COLO829 (cell line): ENCODE measurements around the gene TXNDC15.
"Not testable (repeated sequence)": the region's sequence is repeated elsewhere in the genome, so short reads cannot be mapped to it uniquely, and the experiment has no call there.

Experiments
- DNase-seq: peaks from one replicate; pipeline ENCODE4 v3.0.0; 2012; ENCODE audit warnings: low spot score

Gene TXNDC15

GRCh38 chr5:134873987-134874830 lies at the start of gene TXNDC15:
TXNDC15 (plus strand) TSS chr5:134874371; CDS start chr5:134874428, 57 bp downstream.
- peak; percentile 51 for DNase-seq

- DNase-seq: no peak
These were observed 49.5 kb upstream of the TXNDC15 start for GRCh38 chr5:134824681-134825080.

GRCh38 chr5:134825212-134825611 lies 49.0 kb upstream of the TXNDC15 start:
- no peak for DNase-seq

DNA sequence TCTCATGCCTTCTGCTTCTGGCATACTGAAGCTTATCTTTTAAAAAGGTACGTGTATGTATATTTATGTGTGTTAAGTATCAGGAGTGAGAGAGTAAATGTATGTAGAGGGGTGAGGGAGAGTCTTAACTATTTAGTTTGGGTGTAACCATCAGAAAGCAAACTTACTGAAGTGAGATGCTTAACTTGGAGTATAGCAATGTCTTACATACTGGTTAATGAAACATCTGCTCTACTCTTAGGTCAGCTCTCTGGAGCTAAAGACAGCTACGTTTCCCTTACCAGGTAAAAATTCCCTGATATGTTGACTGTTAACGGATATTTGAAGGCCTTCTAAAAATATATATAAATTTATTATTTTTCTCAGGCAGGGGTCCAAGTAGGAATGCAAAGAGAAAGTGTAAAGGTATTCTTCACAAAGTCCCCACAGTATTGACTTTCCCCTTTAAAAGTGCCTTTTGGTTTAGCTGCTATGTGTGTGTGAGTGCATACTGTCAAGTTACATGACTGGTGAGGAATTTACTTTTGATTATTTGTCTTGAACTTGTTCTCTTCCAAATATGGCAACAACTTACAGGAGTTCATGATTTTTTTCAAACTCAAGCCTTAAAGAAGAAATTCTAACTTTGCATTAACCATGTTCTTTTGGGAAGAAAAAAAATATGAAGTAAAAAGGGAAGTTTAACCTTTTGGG lies 40.7 kb upstream of the TXNDC15 start:
- DNase-seq: no peak

DNA sequence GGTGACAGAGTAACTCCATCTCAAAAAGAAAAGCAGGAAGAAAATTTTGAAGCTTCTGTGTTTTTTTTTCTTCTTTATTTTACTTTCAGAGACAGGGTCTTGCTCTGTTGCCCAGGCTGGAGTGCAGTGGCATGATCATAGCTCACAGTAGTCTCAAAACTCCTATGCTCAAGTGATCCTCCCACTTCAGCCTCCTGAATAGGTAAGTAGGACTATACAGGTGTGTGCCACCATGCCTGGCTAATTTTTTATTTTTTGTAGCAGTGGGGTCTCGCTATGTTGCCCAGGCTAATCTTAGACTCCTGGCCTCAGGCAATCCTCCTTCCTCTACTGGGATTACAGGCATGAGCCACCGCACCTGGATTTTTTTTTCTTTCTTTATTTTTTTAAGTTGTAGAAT lies 38.5 kb upstream of the TXNDC15 start:
- no peak for DNase-seq

- DNase-seq: no peak
These were observed 36.5 kb upstream of the TXNDC15 start for GRCh38 chr5:134837530-134838181.

DNA sequence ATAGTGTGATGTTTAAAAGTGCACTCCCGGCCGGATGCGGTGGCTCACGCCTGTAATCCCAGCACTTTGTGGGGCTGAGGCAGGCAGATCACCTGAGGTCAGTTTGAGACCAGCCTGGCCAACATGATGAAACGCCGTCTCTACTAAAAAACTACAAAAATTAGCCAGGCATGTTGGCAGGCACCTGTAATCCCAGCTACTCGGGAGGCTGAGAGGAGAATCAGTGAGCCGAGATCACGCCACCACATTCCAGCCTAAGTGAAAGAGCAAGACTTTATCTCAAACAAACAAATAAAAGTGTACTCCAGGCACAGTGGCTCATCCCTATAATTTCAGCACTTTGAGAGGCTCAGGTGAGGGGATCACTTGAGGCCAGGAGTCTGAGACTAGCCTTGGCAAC lies 35.8 kb upstream of the TXNDC15 start:
- not testable (repeated sequence) for DNase-seq

DNA sequence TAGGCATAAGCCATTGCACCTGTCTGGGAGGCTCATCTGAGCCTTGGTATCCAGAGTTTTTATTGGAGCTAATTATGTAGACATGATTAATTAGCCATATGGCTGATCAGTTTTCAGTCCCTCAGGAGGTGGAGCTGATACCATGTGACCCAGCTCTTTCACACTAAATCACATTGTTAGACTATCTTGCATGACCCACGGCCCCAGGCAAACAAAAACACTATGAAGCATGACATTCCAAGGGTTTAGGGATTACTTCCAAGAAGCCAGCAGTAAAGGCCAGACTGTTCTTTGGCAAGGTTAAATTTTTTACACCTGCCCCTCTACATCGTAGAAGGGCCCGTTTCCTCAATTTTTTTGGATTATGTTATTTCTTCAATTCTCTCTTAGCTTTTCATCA lies 33.4 kb upstream of the TXNDC15 start:
- no peak for DNase-seq

- DNase-seq: no peak
These were observed 29.9 kb upstream of the TXNDC15 start for GRCh38 chr5:134844252-134844651.

GRCh38 chr5:134845335-134845851 lies 28.8 kb upstream of the TXNDC15 start:
- DNase-seq: no peak

DNA sequence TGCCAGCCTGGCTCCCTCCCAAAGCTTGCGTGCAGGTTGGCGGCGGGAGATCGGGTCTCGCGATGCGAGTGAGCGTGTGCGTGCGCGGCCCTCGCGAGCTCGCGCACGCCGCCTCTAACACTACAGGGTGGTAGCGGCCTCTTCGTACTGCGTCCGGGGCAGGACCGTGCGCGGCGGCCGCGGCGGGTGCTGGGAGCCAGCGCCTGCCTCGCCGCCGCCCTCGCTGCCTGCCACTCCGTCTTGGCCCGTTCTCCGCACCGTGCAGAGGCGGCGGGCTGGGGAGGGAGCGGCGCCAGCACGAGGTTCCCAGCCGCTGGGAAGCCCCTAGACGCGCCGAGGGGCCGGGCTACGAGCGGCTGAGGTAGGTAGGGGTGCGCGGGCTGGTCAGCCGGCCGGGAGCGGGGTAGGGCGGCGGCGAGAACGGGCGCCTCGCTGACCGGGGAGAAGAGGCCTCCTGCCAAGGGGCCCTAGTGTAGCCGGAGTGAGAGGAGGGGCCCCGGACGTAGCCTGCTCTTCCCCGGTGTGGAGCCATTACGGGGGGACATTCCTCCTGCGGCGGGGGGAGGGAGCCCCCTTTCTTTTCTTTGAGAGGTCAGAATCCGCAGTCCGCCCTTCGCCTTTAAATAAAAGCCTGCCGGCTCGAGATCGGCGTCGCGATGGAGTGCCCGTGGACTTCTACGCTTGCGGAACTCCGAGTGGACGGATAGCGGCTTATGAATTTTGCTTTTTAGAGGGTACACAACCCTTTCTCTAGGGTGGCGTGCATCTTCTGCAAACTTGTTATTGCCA lies 28.1 kb upstream of the TXNDC15 start, which contains the start of gene C5orf24:
TSS of gene C5orf24 (plus strand) at position 117 of the 789 bp plus-strand sequence. CDS start 8,933 bp downstream, outside the sequence.
- DNase-seq: peak; percentile 78

GRCh38 chr5:134846641-134846960 lies 27.6 kb upstream of the TXNDC15 start:
- DNase-seq: no peak

DNA sequence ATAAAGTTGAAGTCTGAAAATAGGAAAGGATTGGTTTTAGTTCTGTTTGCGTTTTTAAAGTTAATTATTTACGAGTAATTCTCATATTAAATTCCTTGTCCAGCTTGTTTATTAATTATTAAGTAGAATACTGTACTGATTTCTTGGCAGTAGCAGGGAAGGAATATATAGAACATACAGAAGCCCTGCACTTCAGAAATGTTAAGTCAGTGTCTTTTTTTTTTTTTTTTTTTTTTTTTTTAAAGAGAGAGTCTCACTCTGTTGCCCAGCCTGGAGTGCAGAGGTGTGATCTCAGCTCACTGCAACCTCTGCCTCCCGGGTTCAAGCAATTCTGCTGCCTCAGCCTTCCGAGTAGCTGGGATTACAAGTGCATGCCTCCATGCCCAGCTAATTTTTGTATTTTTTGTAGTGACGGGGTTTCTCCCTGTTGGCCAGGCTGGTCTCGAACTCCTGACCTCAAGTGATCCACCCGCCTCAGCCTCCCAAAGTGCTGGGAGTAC lies 24.7 kb upstream of the TXNDC15 start:
- not testable (repeated sequence) for DNase-seq

DNA sequence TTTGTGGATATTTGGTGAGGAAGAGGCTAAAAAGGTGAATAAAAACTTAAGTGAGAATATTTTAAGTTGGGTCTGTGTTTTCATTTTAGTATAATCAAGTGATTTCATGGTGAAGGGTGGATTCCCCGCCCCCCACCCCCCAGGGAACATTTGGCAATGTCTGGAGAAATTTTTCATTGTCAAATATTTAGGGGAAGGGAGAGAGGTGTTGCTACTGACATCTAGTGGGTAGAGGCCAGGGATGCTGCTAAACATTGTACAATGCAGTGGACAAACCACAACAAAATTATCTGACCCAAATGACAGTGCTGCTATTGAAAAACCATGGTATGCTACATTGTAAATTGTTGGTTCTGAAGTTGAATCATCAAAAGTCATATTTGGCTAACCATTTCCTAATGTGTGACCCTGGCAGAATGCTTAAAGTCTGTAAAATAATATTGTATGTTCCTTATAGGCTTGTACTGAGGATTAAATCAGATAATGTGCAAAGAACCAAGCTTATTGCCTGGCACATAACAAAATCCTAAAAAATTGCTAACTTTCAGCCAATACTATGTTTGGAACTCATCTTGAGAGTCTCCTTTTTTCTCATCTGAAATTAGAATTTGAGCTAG lies 22.8 kb upstream of the TXNDC15 start:
- no peak for DNase-seq

GRCh38 chr5:134856465-134856864 lies 17.7 kb upstream of the TXNDC15 start:
- DNase-seq: not testable (repeated sequence)

- no peak for DNase-seq
These were observed 16.8 kb upstream of the TXNDC15 start for GRCh38 chr5:134857401-134857800.

GRCh38 chr5:134864707-134865106 lies 9.5 kb upstream of the TXNDC15 start:
- no peak for DNase-seq

DNA sequence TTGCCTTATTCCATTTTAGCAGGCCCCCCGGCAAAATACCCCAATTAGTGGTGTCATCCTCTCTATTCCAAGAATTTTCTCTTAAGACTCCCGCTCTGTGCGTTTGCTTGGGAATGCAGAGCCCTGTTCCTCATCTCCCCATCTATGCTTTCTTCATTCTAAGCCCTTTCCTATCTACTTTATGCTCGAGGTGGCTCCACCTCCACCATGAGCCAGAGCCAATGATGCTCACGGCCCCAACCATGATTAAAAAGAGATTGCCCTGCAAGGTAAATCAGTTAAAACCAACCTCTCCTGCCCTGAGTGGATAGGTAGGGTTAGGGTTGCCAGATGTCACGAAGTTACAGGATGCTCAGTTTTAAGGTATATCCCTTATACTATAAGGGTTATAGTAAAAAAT lies 677 bp upstream of the TXNDC15 start:
- DNase-seq: no peak

GRCh38 chr5:134874831-134875655 lies 872 bp downstream of the TXNDC15 start:
- DNase-seq: peak; percentile 95

DNA sequence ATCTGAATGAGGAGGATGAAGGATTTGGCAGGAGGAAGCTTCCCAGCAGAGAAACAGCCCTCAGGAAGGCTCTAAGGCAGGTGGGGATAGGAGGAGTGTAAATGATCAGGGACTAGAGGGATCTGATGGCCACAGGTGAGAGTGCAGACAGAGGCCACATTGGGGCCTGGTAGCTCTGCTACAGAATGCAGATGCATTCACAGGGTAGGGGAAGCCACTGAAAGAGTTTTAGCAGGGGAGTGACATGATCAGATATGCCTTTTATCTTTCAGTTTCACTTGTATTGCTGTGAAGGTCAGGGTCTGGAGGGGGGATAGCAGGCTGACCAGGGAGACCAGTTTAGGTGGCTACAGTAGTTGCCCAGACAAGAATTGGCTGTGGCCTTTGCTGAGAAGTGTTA lies 3.0 kb downstream of the TXNDC15 start:
- DNase-seq: no peak
